Cardiac muscle cell (in vitro differentiated cells and primary cell): ENCODE data around the gene SLN. TPM values are rescaled to one million over a fixed set of nuclear protein-coding genes. Genes with fewer than 3 reads are reported as not detected.
A peak's percentile ranks its signal among the peaks of the same experiment; 100 is the strongest.
"Not testable (repeated sequence)": the region's sequence is repeated elsewhere in the genome, so short reads cannot be mapped to it uniquely, and the experiment has no call there.

Experiments
- DNase-seq, 2 donors: peaks; one replicate each; pipeline versions ENCODE4 v3.0.0 to v3.0.0-alpha.2; 2010 to 2017; ENCODE audit warnings: low read depth in 1 of 2, low spot score in 1 of 2
- H3K27ac ChIP-seq: fragments of 200-600 bp; sonication (generic); 2 replicates; pipeline ENCODE4 v1.5.1; 2016
- H3K27me3 ChIP-seq: fragments of 200-600 bp; sonication (generic); 2 replicates; pipeline ENCODE4 v1.6.0; 2016; ENCODE audit warnings: control low read depth
- H3K36me3 ChIP-seq: fragments of 200-600 bp; sonication (generic); 2 replicates; pipeline ENCODE4 v1.5.1; 2016; ENCODE audit warnings: control low read depth
- H3K4me1 ChIP-seq: fragments of 200-600 bp; sonication (generic); 2 replicates; pipeline ENCODE4 v1.8.1; 2017; ENCODE audit warnings: low read depth, mild to moderate bottlenecking, mixed run types
- H3K4me3 ChIP-seq: fragments of 200-600 bp; sonication (generic); 2 replicates; pipeline ENCODE4 v1.5.1; 2016; ENCODE audit warnings: mild to moderate bottlenecking
- H3K9me3 ChIP-seq: fragments of 200-600 bp; sonication (generic); 2 replicates; pipeline ENCODE4 v1.5.1; 2017; ENCODE audit warnings: low read depth, mild to moderate bottlenecking, control low read depth
- CTCF ChIP-seq: IDR thresholded peaks from 2 replicates; pipeline ENCODE4 v1.5.1; 2012; ENCODE audit warnings: low read depth, mild to moderate bottlenecking, low read length
- polyA plus RNA-seq: library from polyadenylated mRNA; unstranded; fragments of >200 nt; fragmentation: Nextera tagmentation; extraction: Ambion mirVana; gene quantifications from 2 replicates; pipeline ENCODE4 v1.2.1, GENCODE V29; 2016
- total RNA-seq: library from RNA; depleted of rRNA; stranded (reverse); fragments of >200 nt; gene quantifications from 2 replicates; pipeline ENCODE4 v1.2.3, GENCODE V29; 2016

SLN gene
- total RNA-seq (2.1 TPM in 1 of 2 replicates, not detected in the other), polyA plus RNA-seq (2.5 and 3.1 TPM in 2 replicates)

GRCh38 chr11:107711861-107712755, at the start of gene SLN:
Gene SLN (minus strand): TSS chr11:107712056.
- H3K27ac ChIP-seq, result no peak within 1 kb of the TSS
- no peaks in the 10 kb centered on the region for H3K36me3 ChIP-seq
- DNase-seq, result no peak
- H3K9me3 ChIP-seq, result no peaks in the 10 kb centered on the region
- H3K4me1 ChIP-seq, result peaks cover 11% of the 10 kb centered on the region
- no peak within 1 kb of the TSS for H3K4me3 ChIP-seq
- TF ChIP-seq CTCF, result no peak
- H3K27me3 ChIP-seq, result no peaks in the 10 kb centered on the region

GRCh38 chr11:107758719-107759355, 47.0 kb upstream of the SLN start:
- H3K9me3 ChIP-seq, H3K4me1 ChIP-seq, H3K27ac ChIP-seq, H3K4me3 ChIP-seq, DNase-seq, H3K36me3 ChIP-seq, H3K27me3 ChIP-seq: not testable (repeated sequence)

DNA sequence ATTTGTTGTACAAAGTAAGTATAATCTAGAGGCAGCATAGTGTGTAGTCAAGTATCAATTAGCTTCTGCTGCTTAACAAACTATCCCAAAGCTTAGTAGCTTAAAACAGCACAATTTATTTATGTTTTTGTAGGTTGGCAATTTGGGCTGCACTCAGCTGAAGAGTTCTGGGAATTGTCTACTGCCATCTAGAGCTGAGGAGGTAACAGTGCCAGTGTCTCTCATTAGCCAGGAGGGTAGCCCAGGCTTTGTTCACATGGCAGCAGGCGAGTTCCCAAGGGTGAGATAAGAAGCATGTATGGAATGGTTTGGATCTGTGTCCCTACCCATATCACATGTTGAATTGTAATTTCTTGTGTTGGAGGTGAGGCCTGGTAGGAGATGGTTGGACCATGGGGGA, 45.8 kb upstream of the SLN start:
- Histone ChIP-seq H3K4me1 (no peaks in the 10 kb centered on the region), H3K9me3 (no peaks in the 10 kb centered on the region), H3K36me3 (no peaks in the 10 kb centered on the region), H3K27me3 (no peaks in the 10 kb centered on the region), H3K4me3 (no peak overlapping the region), H3K27ac (no peak overlapping the region)
- TF ChIP-seq CTCF, result peak; percentile 9
- no peak for DNase-seq

- no peaks in the 10 kb centered on the region for H3K4me1 ChIP-seq
- DNase-seq, result no peak
- no peak overlapping the region for H3K27ac ChIP-seq
- no peaks in the 10 kb centered on the region for H3K36me3 ChIP-seq
- no peak overlapping the region for H3K4me3 ChIP-seq
- H3K27me3 ChIP-seq, result no peaks in the 10 kb centered on the region
- TF ChIP-seq CTCF, result no peak
- no peaks in the 10 kb centered on the region for H3K9me3 ChIP-seq
Measured at GRCh38 chr11:107756553-107756952, 44.7 kb upstream of the SLN start.

- Histone ChIP-seq H3K4me3 (no peak overlapping the region), H3K27ac (no peak overlapping the region), H3K4me1 (peaks cover 4% of the 10 kb centered on the region), H3K27me3 (no peaks in the 10 kb centered on the region), H3K36me3 (no peaks in the 10 kb centered on the region), H3K9me3 (no peaks in the 10 kb centered on the region)
- TF ChIP-seq CTCF, result no peak
- DNase-seq, result no peak
Measured at GRCh38 chr11:107752949-107753822, 41.3 kb upstream of the SLN start.
